Mesenchymal stem cell (in vitro differentiated cells and primary cell): Measurements from ENCODE around the gene EFHD2.

ENCODE experiments used
- DNase-seq: peaks from one replicate; pipeline ENCODE4 v3.0.0-alpha.2; 2013
- H2AFZ ChIP-seq: one replicate; pipeline ENCODE4 v1.6.1; 2013; ENCODE audit warnings: low read depth, mild to moderate bottlenecking, control low read depth, inconsistent platforms, low read length, moderate library complexity
- H2AK5ac ChIP-seq: 2 replicates; pipeline ENCODE4 v1.6.1; 2013; ENCODE audit warnings: low read length, moderate library complexity, mild to moderate bottlenecking, inconsistent platforms; ENCODE audit not compliant: severe bottlenecking
- H2BK120ac ChIP-seq: one replicate; pipeline ENCODE4 v1.6.1; 2013; ENCODE audit warnings: low read depth, mild to moderate bottlenecking, inconsistent platforms, low read length, moderate library complexity
- H2BK12ac ChIP-seq, 2 experiments: one replicate each; pipeline ENCODE4 v1.6.1; 2013; ENCODE audit warnings: inconsistent platforms in 2 of 2, low read length in 2 of 2, mild to moderate bottlenecking in 2 of 2, moderate library complexity in 2 of 2, control low read depth in 1 of 2
- H2BK15ac ChIP-seq: one replicate; pipeline ENCODE4 v1.6.1; 2013; ENCODE audit warnings: mild to moderate bottlenecking, low read depth, inconsistent platforms; ENCODE audit not compliant: poor library complexity, severe bottlenecking
- H2BK5ac ChIP-seq: 2 replicates; pipeline ENCODE4 v1.6.1; 2013; ENCODE audit warnings: low read depth, mild to moderate bottlenecking, low read length, control low read depth, inconsistent platforms; ENCODE audit not compliant: poor library complexity, severe bottlenecking
- H3K14ac ChIP-seq, 2 experiments: one replicate each; pipeline ENCODE4 v1.6.1; 2013; ENCODE audit warnings: inconsistent platforms in 2 of 2, low read length in 2 of 2, control low read depth in 1 of 2, mild to moderate bottlenecking in 1 of 2, moderate library complexity in 1 of 2
- H3K18ac ChIP-seq, 2 experiments: one replicate each; pipeline ENCODE4 v1.6.1; 2013; ENCODE audit warnings: inconsistent platforms in 2 of 2, low read length in 2 of 2, control low read depth in 1 of 2, low read depth in 1 of 2, mild to moderate bottlenecking in 1 of 2
- H3K23ac ChIP-seq, 2 experiments: one replicate each; pipeline ENCODE4 v1.6.1; 2013; ENCODE audit warnings: inconsistent platforms in 2 of 2, low read length in 2 of 2, mild to moderate bottlenecking in 2 of 2, moderate library complexity in 2 of 2, control low read depth in 1 of 2
- H3K27ac ChIP-seq: 2 replicates; pipeline ENCODE4 v1.5.1; 2013; ENCODE audit warnings: mild to moderate bottlenecking, moderate library complexity, low read length, control low read depth, inconsistent platforms; ENCODE audit not compliant: poor library complexity, severe bottlenecking
- H3K27me3 ChIP-seq, 2 experiments: 2 replicates each; pipeline versions ENCODE4 v1.6.1 to v1.7.0; 2013; ENCODE audit warnings: low read length in 2 of 2, mild to moderate bottlenecking in 2 of 2, moderate library complexity in 2 of 2, control low read depth in 1 of 2, inconsistent platforms in 1 of 2; ENCODE audit not compliant: control insufficient read depth in 1 of 2, insufficient read depth in 1 of 2
- H3K36me3 ChIP-seq, 2 experiments: 2 replicates each; pipeline versions ENCODE4 v1.6.1 to v1.7.0; 2013; ENCODE audit warnings: low read length in 2 of 2, control low read depth in 1 of 2, inconsistent platforms in 1 of 2, low read depth in 1 of 2, mild to moderate bottlenecking in 1 of 2; ENCODE audit not compliant: insufficient read depth in 2 of 2, control insufficient read depth in 1 of 2
- H3K4ac ChIP-seq, 2 experiments: one replicate each; pipeline ENCODE4 v1.6.1; 2013; ENCODE audit warnings: inconsistent platforms in 2 of 2, low read length in 2 of 2, mild to moderate bottlenecking in 2 of 2, moderate library complexity in 2 of 2, control low read depth in 1 of 2, low read depth in 1 of 2
- H3K4me1 ChIP-seq: 2 replicates; pipeline ENCODE4 v1.6.1; 2013; ENCODE audit warnings: low read depth, low read length, control low read depth; ENCODE audit not compliant: control insufficient read depth, insufficient read depth
- H3K4me2 ChIP-seq: 2 replicates; pipeline ENCODE4 v1.6.1; 2013; ENCODE audit warnings: low read length, mild to moderate bottlenecking, inconsistent platforms; ENCODE audit not compliant: poor library complexity, severe bottlenecking
- H3K4me3 ChIP-seq, 2 experiments: 2 replicates each; pipeline versions ENCODE4 v1.5.1 to v1.7.0; 2013; ENCODE audit warnings: low read length in 2 of 2, mild to moderate bottlenecking in 2 of 2, control low read depth in 1 of 2, low read depth in 1 of 2; ENCODE audit not compliant: insufficient read depth in 1 of 2
- H3K79me1 ChIP-seq: replicated peaks from 2 replicates; pipeline ENCODE4 v1.6.1; 2013; ENCODE audit warnings: mild to moderate bottlenecking, control low read depth, low read length, inconsistent platforms; ENCODE audit not compliant: poor library complexity, severe bottlenecking
- H3K9ac ChIP-seq: 2 replicates; pipeline ENCODE4 v1.7.0; 2013; ENCODE audit warnings: mild to moderate bottlenecking, low read length, moderate library complexity
- H3K9me3 ChIP-seq: 2 replicates; pipeline ENCODE4 v1.7.0; 2013; ENCODE audit warnings: mild to moderate bottlenecking, low read length; ENCODE audit not compliant: control insufficient read depth
- H4K8ac ChIP-seq: one replicate; pipeline ENCODE4 v1.6.1; 2013; ENCODE audit warnings: inconsistent platforms, mild to moderate bottlenecking, low read length, moderate library complexity
- H4K91ac ChIP-seq: one replicate; pipeline ENCODE4 v1.6.1; 2013; ENCODE audit warnings: mild to moderate bottlenecking, low read length, inconsistent platforms
- WGBS: methylation state at CpG from one replicate; pipeline ENCODE4 v1.1.7; 2013; ENCODE audit warnings: mixed read lengths; 5-methylcytosine and 5-hydroxymethylcytosine counted together

The EFHD2 gene

GRCh38 chr1:15390667-15391066, 19.0 kb upstream of the EFHD2 start:
- no peak overlapping the region for H3K4me3 ChIP-seq
- no peak overlapping the region for H2AK5ac ChIP-seq
- H3K27me3 ChIP-seq = peaks cover 26 to 31% of the 10 kb centered on the region in 2 experiments
- no peak overlapping the region for H2BK12ac ChIP-seq
- H3K36me3 ChIP-seq = no peaks in the 10 kb centered on the region
- no peak overlapping the region for H4K91ac ChIP-seq
- no peak for DNase-seq
- H2BK120ac ChIP-seq = no peak overlapping the region
- H3K4me2 ChIP-seq = no peak overlapping the region
- H2AFZ ChIP-seq = no peak overlapping the region
- H2BK5ac ChIP-seq = no peak overlapping the region
- H2BK15ac ChIP-seq = no peak overlapping the region
- no peak overlapping the region for H3K9ac ChIP-seq
- H4K8ac ChIP-seq = no peak overlapping the region
- H3K9me3 ChIP-seq = no peaks in the 10 kb centered on the region
- H3K27ac ChIP-seq = no peak overlapping the region
- H3K23ac ChIP-seq = no peak overlapping the region
- no peaks in the 10 kb centered on the region for H3K79me1 ChIP-seq
- H3K14ac ChIP-seq = no peak overlapping the region
- WGBS = 77% methylated on average over 8 of the region's 8 CpGs
- no peak overlapping the region for H3K4ac ChIP-seq
- peaks cover 4% of the 10 kb centered on the region for H3K4me1 ChIP-seq
- H3K18ac ChIP-seq = no peak overlapping the region

- Histone ChIP-seq H3K4me3 (no peak overlapping the region), H3K4ac (no peak overlapping the region), H3K23ac (no peak overlapping the region), H3K27ac (no peak overlapping the region), H3K4me1 (peaks cover 1% of the 10 kb centered on the region), H3K9me3 (no peaks in the 10 kb centered on the region), H3K4me2 (no peak overlapping the region), H2BK15ac (no peak overlapping the region), H3K27me3 (peaks cover 19 to 24% of the 10 kb centered on the region in 2 experiments), H2BK5ac (no peak overlapping the region), H2AK5ac (no peak overlapping the region), H3K79me1 (no peaks in the 10 kb centered on the region), H3K36me3 (no peaks in the 10 kb centered on the region), H2BK12ac (no peak overlapping the region), H3K9ac (no peak overlapping the region), H3K14ac (no peak overlapping the region), H2AFZ (no peak overlapping the region), H4K91ac (no peak overlapping the region), H4K8ac (no peak overlapping the region), H2BK120ac (no peak overlapping the region), H3K18ac (no peak overlapping the region)
- DNase-seq = no peak
- WGBS = 93% methylated on average over 4 of the region's 4 CpGs
Measured at GRCh38 chr1:15391366-15391765, 18.3 kb upstream of the EFHD2 start.

- Histone ChIP-seq H3K79me1 (no peaks in the 10 kb centered on the region), H2BK120ac (no peak overlapping the region), H4K8ac (no peak overlapping the region), H3K4ac (no peak overlapping the region), H3K23ac (no peak overlapping the region), H3K14ac (peak overlapping the region in 1 of 2 experiments; percentile 14), H2BK12ac (no peak overlapping the region), H2AK5ac (no peak overlapping the region), H3K36me3 (no peaks in the 10 kb centered on the region), H4K91ac (no peak overlapping the region), H3K4me3 (no peak overlapping the region), H3K18ac (no peak overlapping the region), H3K9me3 (no peaks in the 10 kb centered on the region), H3K4me1 (no peaks in the 10 kb centered on the region), H3K9ac (no peak overlapping the region), H2BK5ac (no peak overlapping the region), H3K27ac (no peak overlapping the region), H2AFZ (no peak overlapping the region), H3K27me3 (peaks cover 9 to 13% of the 10 kb centered on the region in 2 experiments), H2BK15ac (no peak overlapping the region), H3K4me2 (peak overlapping the region; percentile 14)
- no peak for DNase-seq
- 43% methylated on average over 9 of the region's 9 CpGs for WGBS
Measured at GRCh38 chr1:15393475-15394257, 16.0 kb upstream of the EFHD2 start.

DNA sequence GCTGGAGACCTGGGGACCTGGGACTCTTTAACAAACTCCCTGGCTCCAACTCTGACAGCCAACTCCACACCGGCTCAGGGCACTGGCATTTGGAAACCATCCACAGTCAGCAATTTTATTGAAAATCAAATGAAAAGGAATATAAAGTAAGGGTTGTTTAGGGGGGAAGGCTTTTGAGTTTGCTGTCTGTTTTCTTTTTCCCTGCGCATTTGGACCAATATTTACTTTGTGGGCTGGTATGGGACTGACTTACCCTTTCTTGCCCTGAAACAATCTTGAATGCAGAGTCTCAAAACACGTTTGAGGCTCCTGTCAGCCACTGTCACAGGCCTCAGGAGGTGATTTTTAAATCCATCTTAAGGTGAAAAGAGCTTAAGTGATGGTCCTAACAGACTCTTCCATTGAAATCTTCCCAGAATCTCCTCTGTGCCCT, 15.4 kb upstream of the EFHD2 start:
- no peak for DNase-seq
- no peak overlapping the region for H2AK5ac ChIP-seq
- no peak overlapping the region for H3K27ac ChIP-seq
- H2BK15ac ChIP-seq = no peak overlapping the region
- H2AFZ ChIP-seq = no peak overlapping the region
- H3K9ac ChIP-seq = no peak overlapping the region
- H3K4ac ChIP-seq = no peak overlapping the region
- H3K4me2 ChIP-seq = peak overlapping the region; percentile 14
- no peaks in the 10 kb centered on the region for H3K4me1 ChIP-seq
- H2BK5ac ChIP-seq = no peak overlapping the region
- no peak overlapping the region for H4K8ac ChIP-seq
- no peak overlapping the region for H3K23ac ChIP-seq
- H3K18ac ChIP-seq = no peak overlapping the region
- WGBS = 0% methylated on average over 1 of the region's 3 CpGs
- peak overlapping the region in 1 of 2 experiments; percentile 14 for H3K14ac ChIP-seq
- H2BK12ac ChIP-seq = no peak overlapping the region
- peaks cover 6 to 7% of the 10 kb centered on the region in 2 experiments for H3K27me3 ChIP-seq
- no peaks in the 10 kb centered on the region for H3K36me3 ChIP-seq
- H3K9me3 ChIP-seq = peaks cover 2% of the 10 kb centered on the region
- H3K4me3 ChIP-seq = no peak overlapping the region
- no peak overlapping the region for H4K91ac ChIP-seq
- no peak overlapping the region for H2BK120ac ChIP-seq
- no peaks in the 10 kb centered on the region for H3K79me1 ChIP-seq
